Measurements from ENCODE around the gene GMDS.

GMDS gene

DNA sequence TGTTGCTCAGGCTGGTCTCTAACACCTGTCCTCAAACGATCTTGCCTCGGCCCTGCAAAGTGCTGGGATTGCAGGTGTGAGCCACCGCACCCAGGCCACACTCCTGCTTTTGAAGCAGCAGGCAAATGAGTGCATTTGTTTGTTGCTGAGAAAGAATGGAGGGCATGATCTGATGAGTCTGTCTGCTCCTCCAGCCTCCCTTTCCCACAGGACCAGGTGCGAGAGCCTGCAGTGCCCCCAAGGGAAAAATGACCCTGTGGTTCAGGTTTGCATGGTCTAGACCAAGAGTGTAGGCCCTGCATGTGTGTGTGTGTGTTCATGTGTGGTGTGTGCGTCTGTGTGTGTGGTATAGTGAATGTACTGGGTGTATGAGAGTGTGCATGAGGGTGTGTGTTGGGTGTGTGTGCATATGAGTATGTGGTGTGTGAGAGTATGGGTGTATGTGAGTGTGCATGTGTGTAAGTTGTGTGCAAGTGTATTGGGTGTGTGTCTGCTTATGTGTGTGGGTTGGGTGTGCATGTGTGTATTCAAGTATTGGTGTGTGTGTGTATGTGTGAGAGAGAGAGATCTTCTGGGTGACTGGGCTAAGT is 658.4 kb downstream of the GMDS start:
- DNase-seq (ENCODE audit: low spot score), result no peak

DNA sequence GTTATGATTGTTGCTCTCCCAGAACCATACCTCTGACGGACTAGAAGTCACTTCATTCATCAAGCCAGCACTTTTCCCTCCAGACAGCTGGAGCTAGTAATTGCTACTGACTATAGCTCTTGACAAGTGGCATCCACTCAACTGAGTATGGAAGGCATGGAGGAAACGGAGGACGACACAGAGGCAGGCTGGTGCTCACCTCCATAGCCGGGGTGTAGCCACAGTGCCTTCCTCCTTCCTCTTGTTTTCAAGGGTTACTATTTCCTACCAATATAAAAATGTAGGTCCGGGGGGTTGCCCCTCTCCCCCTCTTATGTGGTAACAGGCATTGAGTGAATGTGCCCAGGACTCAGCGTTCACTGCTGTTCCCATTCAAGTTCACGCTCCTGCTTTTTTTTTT is 659.1 kb downstream of the GMDS start:
- DNase-seq (ENCODE audit: low spot score), result no peak

DNA sequence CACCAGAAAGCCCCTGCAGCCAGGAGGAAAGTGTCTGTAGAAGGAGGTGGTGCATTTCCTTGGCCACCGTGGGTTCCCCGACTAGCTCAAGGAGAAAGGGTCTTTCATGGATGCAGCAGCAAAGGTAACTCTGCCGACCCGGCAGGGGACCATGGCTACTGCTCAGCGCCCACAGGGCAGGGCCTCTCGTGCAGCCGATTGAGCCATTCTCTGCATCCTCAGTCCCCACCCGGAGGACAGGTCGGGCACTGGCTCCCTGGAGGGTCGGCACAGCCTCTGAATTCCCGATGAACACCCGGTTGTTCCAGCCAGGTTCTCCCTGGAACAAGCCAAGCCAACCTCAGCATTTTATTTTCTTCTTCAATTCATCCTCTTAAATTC is 659.7 kb downstream of the GMDS start:
- no peak for DNase-seq (ENCODE audit: low spot score)

- no peak for DNase-seq (ENCODE audit: low spot score)
Measured at GRCh38 chr6:1584996-1585668, 660.3 kb downstream of the GMDS start.

GRCh38 chr6:1584146-1584545 is 661.3 kb downstream of the GMDS start:
- no peak for DNase-seq (ENCODE audit: low spot score)

GRCh38 chr6:1581120-1581991 is 664.0 kb downstream of the GMDS start:
- DNase-seq (ENCODE audit: low spot score), result no peak

GRCh38 chr6:1580585-1580984 is 664.8 kb downstream of the GMDS start:
- DNase-seq (ENCODE audit: low spot score), result no peak

- no peak for DNase-seq (ENCODE audit: low spot score)
Measured at GRCh38 chr6:1580109-1580508, 665.3 kb downstream of the GMDS start.

GRCh38 chr6:1579096-1579495 is 666.3 kb downstream of the GMDS start:
- no peak for DNase-seq (ENCODE audit: low spot score)

GRCh38 chr6:1577896-1578745 is 667.3 kb downstream of the GMDS start:
- DNase-seq (ENCODE audit: low spot score), result no peak

DNA sequence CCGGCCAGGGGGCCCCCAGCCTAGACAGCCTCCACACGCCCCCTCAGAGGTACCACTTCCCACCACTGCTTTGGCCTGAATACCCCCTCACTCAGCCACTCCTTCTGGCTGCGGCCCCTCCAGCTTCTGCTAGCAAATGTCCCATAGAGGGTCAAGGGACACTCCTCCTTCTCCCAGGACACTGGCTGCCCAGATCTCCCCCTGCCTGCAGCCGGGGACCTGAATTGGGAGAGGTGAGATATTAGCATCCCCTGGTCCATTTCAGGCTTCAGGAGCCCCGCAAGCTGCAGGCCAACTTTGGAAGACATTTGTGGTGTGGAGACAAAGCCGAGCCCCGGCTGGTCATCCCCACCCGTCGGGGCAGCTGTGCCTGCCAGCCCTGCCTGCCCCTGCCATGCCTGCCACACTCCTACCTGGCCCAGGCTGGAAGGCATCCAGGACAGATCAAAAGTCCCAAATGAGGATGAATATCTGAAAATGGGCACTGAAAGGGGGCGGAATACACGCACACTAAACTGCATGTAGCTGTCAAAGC is 668.2 kb downstream of the GMDS start:
- DNase-seq (ENCODE audit: low spot score), result no peak

- DNase-seq (ENCODE audit: low spot score), result no peak
Measured at GRCh38 chr6:1576711-1577110, 668.7 kb downstream of the GMDS start.

GRCh38 chr6:1576166-1576565 is 669.2 kb downstream of the GMDS start:
- DNase-seq (ENCODE audit: low spot score), result no peak

DNA sequence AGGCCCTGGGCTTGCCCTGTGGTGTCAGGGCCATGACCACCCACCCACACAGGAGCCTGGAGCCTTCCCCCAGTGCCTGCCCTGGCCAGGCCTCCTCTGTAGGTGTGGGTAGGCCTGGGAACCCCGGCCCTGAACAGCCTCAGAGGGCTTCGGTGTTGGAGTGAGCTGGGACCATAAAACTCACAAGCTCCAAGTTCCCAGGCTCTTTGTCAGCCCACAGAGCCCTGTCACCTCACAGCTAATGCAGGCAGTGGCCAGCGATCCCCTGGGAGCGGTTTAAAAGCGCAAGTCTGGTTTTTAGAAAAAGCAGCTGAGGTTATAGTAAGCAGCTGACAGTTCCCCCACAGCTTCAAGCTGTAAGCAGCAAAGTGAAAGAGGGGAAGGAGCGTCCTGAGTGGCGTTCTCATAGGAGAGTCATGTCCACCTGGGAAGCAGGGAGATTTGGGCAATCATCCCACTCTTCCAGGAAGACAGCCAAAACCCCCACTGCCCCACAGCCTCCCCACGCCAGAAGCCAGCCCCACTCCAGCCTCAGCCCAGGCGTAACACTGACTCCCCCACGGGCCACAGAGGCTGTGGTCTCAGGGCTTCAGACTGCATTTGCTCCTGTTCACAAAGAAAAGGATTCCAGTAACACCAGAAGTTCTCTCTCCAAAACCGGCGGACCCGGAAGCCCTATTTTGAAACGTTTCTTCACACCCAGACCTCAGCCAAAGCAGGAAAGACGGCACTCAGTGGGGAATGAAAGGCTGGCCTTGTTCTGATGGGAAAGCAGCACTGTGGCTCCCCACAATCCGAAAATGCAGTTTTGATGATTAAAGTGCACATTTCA is 670.0 kb downstream of the GMDS start:
- DNase-seq (ENCODE audit: low spot score), result no peak

GRCh38 chr6:1574890-1575209 is 670.6 kb downstream of the GMDS start:
- DNase-seq (ENCODE audit: low spot score), result no peak

- DNase-seq (ENCODE audit: low spot score), result no peak
Measured at GRCh38 chr6:1574083-1574761, 671.2 kb downstream of the GMDS start.
